ENCODE measurements around the gene S100PBP. TPM values are rescaled to one million over a fixed set of nuclear protein-coding genes. Genes with fewer than 3 reads are reported as not detected.

Gene S100PBP
- total RNA-seq, 1 donor from 2014 or later: 40.1 TPM

- DNase-seq: peak; percentile 39
- Mint-ChIP-seq H3K27ac (ENCODE audit: unreplicated experiment) (no peak overlapping the region), H3K4me3 (ENCODE audit: unreplicated experiment) (peak overlapping the region; percentile 25), H3K9me3 (ENCODE audit: unreplicated experiment) (peaks cover 10% of the 10 kb centered on the region), H3K27me3 (ENCODE audit: unreplicated experiment) (peaks cover 6% of the 10 kb centered on the region), H3K4me1 (ENCODE audit: low read depth, unreplicated experiment) (peaks cover 27% of the 10 kb centered on the region), H3K36me3 (ENCODE audit: unreplicated experiment) (no peaks in the 10 kb centered on the region)
- TF ChIP-seq, protein P1, sequence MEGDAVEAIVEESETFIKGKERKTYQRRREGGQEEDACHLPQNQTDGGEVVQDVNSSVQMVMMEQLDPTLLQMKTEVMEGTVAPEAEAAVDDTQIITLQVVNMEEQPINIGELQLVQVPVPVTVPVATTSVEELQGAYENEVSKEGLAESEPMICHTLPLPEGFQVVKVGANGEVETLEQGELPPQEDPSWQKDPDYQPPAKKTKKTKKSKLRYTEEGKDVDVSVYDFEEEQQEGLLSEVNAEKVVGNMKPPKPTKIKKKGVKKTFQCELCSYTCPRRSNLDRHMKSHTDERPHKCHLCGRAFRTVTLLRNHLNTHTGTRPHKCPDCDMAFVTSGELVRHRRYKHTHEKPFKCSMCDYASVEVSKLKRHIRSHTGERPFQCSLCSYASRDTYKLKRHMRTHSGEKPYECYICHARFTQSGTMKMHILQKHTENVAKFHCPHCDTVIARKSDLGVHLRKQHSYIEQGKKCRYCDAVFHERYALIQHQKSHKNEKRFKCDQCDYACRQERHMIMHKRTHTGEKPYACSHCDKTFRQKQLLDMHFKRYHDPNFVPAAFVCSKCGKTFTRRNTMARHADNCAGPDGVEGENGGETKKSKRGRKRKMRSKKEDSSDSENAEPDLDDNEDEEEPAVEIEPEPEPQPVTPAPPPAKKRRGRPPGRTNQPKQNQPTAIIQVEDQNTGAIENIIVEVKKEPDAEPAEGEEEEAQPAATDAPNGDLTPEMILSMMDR (IDR thresholded peaks at IDR 0.05; ENCODE audit: partially characterized antibody, unreplicated experiment): no peak
These were observed 46.5 kb upstream of the S100PBP start for GRCh38 chr1:32770741-32771548.

DNA sequence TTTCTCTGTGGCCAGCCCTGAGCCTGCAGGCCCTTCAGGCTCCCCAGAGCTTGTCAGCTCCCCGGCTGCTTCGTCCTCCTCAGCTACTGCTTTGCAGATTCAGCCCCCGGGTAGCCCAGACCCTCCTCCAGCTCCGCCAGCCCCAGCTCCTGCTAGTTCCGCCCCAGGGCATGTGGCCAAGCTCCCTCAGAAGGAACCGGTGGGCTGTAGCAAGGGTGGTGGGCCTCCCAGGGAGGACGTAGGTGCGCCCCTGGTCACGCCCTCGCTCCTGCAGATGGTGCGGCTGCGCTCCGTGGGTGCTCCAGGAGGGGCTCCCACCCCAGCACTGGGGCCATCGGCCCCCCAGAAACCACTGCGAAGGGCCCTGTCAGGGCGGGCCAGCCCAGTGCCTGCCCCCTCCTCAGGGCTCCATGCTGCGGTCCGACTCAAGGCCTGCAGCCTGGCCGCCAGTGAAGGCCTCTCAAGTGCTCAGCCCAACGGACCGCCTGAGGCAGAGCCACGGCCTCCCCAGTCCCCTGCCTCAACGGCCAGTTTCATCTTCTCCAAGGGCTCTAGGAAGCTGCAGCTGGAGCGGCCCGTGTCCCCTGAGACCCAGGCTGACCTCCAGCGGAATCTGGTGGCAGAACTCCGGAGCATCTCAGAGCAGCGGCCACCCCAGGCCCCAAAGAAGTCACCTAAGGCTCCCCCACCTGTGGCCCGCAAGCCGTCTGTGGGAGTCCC, 45.7 kb upstream of the S100PBP start:
- Mint-ChIP-seq H3K27ac (ENCODE audit: unreplicated experiment) (no peak overlapping the region), H3K4me3 (ENCODE audit: unreplicated experiment) (no peak overlapping the region), H3K27me3 (ENCODE audit: unreplicated experiment) (peaks cover 6% of the 10 kb centered on the region), H3K4me1 (ENCODE audit: low read depth, unreplicated experiment) (peaks cover 26% of the 10 kb centered on the region), H3K36me3 (ENCODE audit: unreplicated experiment) (no peaks in the 10 kb centered on the region), H3K9me3 (ENCODE audit: unreplicated experiment) (peaks cover 10% of the 10 kb centered on the region)
- TF ChIP-seq, protein P1 (IDR thresholded peaks at IDR 0.05; ENCODE audit: partially characterized antibody, unreplicated experiment): no peak
- peak; percentile 52 for DNase-seq

DNA sequence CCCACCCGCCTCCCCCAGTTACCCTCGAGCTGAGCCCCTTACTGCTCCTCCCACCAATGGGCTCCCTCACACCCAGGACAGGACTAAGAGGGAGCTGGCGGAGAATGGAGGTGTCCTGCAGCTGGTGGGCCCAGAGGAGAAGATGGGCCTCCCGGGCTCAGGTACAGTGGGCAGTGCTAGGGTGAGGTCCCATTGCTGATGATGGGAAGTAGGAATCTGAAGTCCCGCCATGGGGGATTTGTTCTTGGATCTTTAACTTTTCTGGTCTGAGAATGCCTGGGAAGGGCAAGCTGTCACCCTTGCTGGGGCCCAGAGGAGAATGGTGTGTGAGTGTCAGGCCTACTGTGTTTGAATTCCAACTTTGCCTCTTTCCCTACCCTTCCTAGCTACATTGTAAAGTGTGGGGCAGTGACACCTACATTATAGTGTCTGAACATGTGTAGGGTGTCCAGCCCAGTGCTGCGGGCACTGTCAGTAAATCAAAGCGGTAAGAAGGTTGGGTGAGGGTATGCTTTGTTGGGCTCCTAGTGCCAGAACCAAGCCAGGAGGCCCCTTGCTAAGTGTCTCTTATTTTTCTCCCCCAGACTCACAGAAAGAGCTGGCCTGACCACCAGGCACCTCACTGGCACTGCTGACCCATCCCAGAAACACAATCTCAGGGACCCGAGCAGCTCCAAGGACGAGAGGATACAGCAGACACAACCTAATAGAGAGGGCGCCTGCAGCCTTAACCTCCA, 45.0 kb upstream of the S100PBP start:
- peak overlapping the region; percentile 37 for H3K4me3 Mint-ChIP-seq (ENCODE audit: unreplicated experiment)
- TF ChIP-seq, protein P1 (IDR thresholded peaks at IDR 0.05; ENCODE audit: partially characterized antibody, unreplicated experiment): no peak
- DNase-seq: no peak
- H3K9me3 Mint-ChIP-seq (ENCODE audit: unreplicated experiment): peaks cover 7% of the 10 kb centered on the region
- no peaks in the 10 kb centered on the region for H3K36me3 Mint-ChIP-seq (ENCODE audit: unreplicated experiment)
- peaks cover 21% of the 10 kb centered on the region for H3K4me1 Mint-ChIP-seq (ENCODE audit: low read depth, unreplicated experiment)
- H3K27ac Mint-ChIP-seq (ENCODE audit: unreplicated experiment): no peak overlapping the region
- H3K27me3 Mint-ChIP-seq (ENCODE audit: unreplicated experiment): peaks cover 6% of the 10 kb centered on the region

DNA sequence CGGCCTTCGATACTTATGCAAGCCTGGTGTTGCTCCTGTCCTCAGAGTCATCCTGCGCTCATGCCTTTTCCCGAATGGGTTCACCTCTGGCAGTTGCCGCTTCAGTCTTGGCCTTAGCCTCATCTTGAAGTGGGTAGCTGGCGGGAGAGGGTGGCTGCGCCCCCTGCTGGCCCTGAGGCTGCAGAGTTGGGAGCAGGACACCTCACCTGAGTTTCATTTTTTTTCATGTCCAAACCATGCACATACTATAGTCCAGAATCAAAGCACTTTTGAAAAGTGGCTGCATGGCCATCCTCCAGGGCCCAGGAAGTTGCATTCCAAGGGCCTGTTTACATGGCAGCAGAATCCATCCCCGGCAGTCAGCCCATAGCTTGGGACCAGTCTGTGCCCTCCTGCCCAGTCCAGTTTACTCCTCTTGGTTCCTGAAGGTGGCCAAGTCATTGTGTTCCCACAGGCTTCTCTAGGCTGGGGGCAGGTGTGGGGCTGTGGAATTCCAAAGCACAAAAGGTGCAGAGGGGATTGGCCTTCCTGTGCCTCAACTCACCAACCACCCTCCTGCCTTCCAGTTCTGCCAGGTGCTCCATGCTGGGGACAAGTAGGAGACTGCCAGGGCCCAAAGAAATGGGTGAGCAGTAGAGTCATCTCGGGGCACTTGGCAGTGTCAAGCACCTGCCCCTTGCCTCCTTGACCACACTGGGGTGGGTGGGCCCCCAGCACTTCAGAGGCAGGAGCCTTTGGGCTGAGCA, 44.3 kb upstream of the S100PBP start:
- Mint-ChIP-seq H3K27ac (ENCODE audit: unreplicated experiment) (no peak overlapping the region), H3K9me3 (ENCODE audit: unreplicated experiment) (peaks cover 7% of the 10 kb centered on the region), H3K36me3 (ENCODE audit: unreplicated experiment) (no peaks in the 10 kb centered on the region), H3K4me1 (ENCODE audit: low read depth, unreplicated experiment) (peaks cover 15% of the 10 kb centered on the region), H3K27me3 (ENCODE audit: unreplicated experiment) (peaks cover 6% of the 10 kb centered on the region), H3K4me3 (ENCODE audit: unreplicated experiment) (no peak overlapping the region)
- DNase-seq: peak; percentile 86
- TF ChIP-seq, protein P1 (IDR thresholded peaks at IDR 0.05; ENCODE audit: partially characterized antibody, unreplicated experiment): peak; percentile 94

Data from glutamatergic neuron (in vitro differentiated cells).